HepG2 (cell line): ENCODE results near the gene SLC25A28. TPM values are rescaled to one million over a fixed set of nuclear protein-coding genes. Genes with fewer than 3 reads are reported as not detected.

Experiments used
- ARID4A ChIP-seq: sonication (generic); formaldehyde crosslinking; IDR thresholded peaks from 2 replicates; pipeline ENCODE4 v1.5.0; 2020; ENCODE audit warnings: mild to moderate bottlenecking, missing genetic modification reagents, borderline replicate concordance
- CC2D1A ChIP-seq: sonication (generic); formaldehyde crosslinking; IDR thresholded peaks from 2 replicates; pipeline ENCODE4 v1.8.1; 2023; ENCODE audit warnings: mild to moderate bottlenecking, missing genetic modification reagents
- CHD4 ChIP-seq: fragments of 200-600 bp; sonication (generic); IDR thresholded peaks from 2 replicates; pipeline ENCODE4 v1.7.0; 2017; ENCODE audit warnings: mild to moderate bottlenecking, low read length, borderline replicate concordance
- EHMT2 ChIP-seq: fragments of 200-600 bp; sonication (generic); IDR thresholded peaks from 2 replicates; pipeline ENCODE4 v1.7.0; 2017; ENCODE audit warnings: antibody characterized with exemption, low read depth, low read length, borderline replicate concordance
- KDM3A ChIP-seq: IDR thresholded peaks from 2 replicates; pipeline ENCODE4 v1.6.1; 2018; ENCODE audit warnings: low read depth, missing compliant biosample characterization
- MEF2D ChIP-seq: sonication (generic); formaldehyde crosslinking; IDR thresholded peaks from 2 replicates; pipeline ENCODE4 v1.5.1; 2020; ENCODE audit warnings: mild to moderate bottlenecking, missing genetic modification reagents
- SAP130 ChIP-seq: IDR thresholded peaks from 2 replicates; pipeline ENCODE4 v1.6.1; 2016; ENCODE audit warnings: low read depth
- SIN3B ChIP-seq: fragments of 150-350 bp; IDR thresholded peaks from 2 replicates; pipeline ENCODE4 v1.6.1; 2014; ENCODE audit warnings: low read length
- SRSF1 ChIP-seq: fragments of 200-400 bp; formaldehyde crosslinking; optimal IDR thresholded peaks from 2 replicates; pipeline ENCODE3; 2017; ENCODE audit warnings: mild to moderate bottlenecking, low read depth, low read length, moderate library complexity
- XBP1 ChIP-seq: sonication (generic); formaldehyde crosslinking; IDR thresholded peaks from 2 replicates; pipeline ENCODE4 v1.5.0; 2020; ENCODE audit warnings: missing genetic modification reagents
- ZFP36 ChIP-seq: fragments of 150-350 bp; IDR thresholded peaks from 2 replicates; pipeline ENCODE4 v1.6.1; 2018; ENCODE audit warnings: borderline replicate concordance, low read length, low read depth; ENCODE audit not compliant: partially characterized antibody
- ZFP91 ChIP-seq: sonication (generic); formaldehyde crosslinking; IDR thresholded peaks from 2 replicates; pipeline ENCODE4 v1.9.0; 2022; ENCODE audit warnings: missing genetic modification reagents, mild to moderate bottlenecking, borderline replicate concordance
- ZNF232 ChIP-seq: sonication (generic); formaldehyde crosslinking; IDR thresholded peaks from 2 replicates; pipeline ENCODE4 v1.4.0; 2020; ENCODE audit warnings: missing genetic modification reagents, borderline replicate concordance
- ZNF24 ChIP-seq: fragments of 450-650 bp; IDR thresholded peaks from 2 replicates; pipeline ENCODE4 v1.6.1; 2017; ENCODE audit warnings: antibody characterized with exemption, mild to moderate bottlenecking
- ZNF460 ChIP-seq: sonication (generic); formaldehyde crosslinking; IDR thresholded peaks from 2 replicates; pipeline ENCODE4 v1.5.1; 2020; ENCODE audit warnings: missing genetic modification reagents, mild to moderate bottlenecking, borderline replicate concordance
- ZNF468 ChIP-seq: sonication (generic); formaldehyde crosslinking; IDR thresholded peaks from 2 replicates; pipeline ENCODE4 v1.8.0; 2022; ENCODE audit warnings: mild to moderate bottlenecking, moderate library complexity, missing genetic modification reagents
- ZNF558 ChIP-seq: sonication (generic); formaldehyde crosslinking; IDR thresholded peaks from 2 replicates; pipeline ENCODE4 v1.9.0; 2022; ENCODE audit warnings: mild to moderate bottlenecking, missing genetic modification reagents, borderline replicate concordance
- ZNF609 ChIP-seq: sonication (generic); formaldehyde crosslinking; IDR thresholded peaks from 2 replicates; pipeline ENCODE4 v1.4.0; 2020; ENCODE audit warnings: mild to moderate bottlenecking, missing genetic modification reagents, borderline replicate concordance
- ZNF629 ChIP-seq: sonication (generic); formaldehyde crosslinking; conservative IDR thresholded peaks from 2 replicates; pipeline ENCODE4 v1.5.0; 2020; ENCODE audit warnings: missing genetic modification reagents
- ZNF644 ChIP-seq: IDR thresholded peaks from 2 replicates; pipeline ENCODE4 v1.6.1; 2016; ENCODE audit warnings: low read depth
- polyA plus RNA-seq, 8 experiments: library from polyadenylated mRNA; depleted of rRNA in 3 of 8; stranded (reverse) in 7 of 8; unstranded in 1 of 8; fragments of >200 nt; fragmentation: Illumina TruSeq in 4 of 8; extraction: Trizol in 4 of 8; gene quantifications; 2 replicates each; pipeline versions ENCODE4 v1.2.1 to v1.2.3, GENCODE V29; 2011 to 2016; ENCODE audit warnings: low read depth in 4 of 8, missing spikeins in 1 of 8, mixed read lengths in 1 of 8; ENCODE audit not compliant: insufficient read depth in 1 of 8
- total RNA-seq, 5 experiments: library from RNA; depleted of rRNA; stranded (reverse); fragments of >200 nt; fragmentation: Illumina TruSeq; extraction: Trizol; gene quantifications; 2 replicates each; pipeline ENCODE4 v1.2.3, GENCODE V29; 2016; ENCODE audit warnings: low read depth in 1 of 5

Gene SLC25A28
- total and polyA plus RNA-seq, 2 of the 13 experiments (the other 11 are each of a cell fraction or from before 2014, with no cell fraction given) = 15.2 to 41.0 TPM

GRCh38 chr10:99647601-99648151 lies 27.4 kb upstream of the SLC25A28 start (continued):
- TF ChIP-seq ZNF629 (CRISPR knock-in tag) (no peak), KDM3A (no peak), ARID4A (no peak), CHD4 (no peak), ZNF558 (CRISPR knock-in tag) (no peak), ZFP91 (CRISPR knock-in tag) (no peak), ZNF468 (CRISPR knock-in tag) (no peak), MEF2D (CRISPR knock-in tag) (peak; percentile 88), SRSF1 (no peak), SAP130 (0 out of 2 replicates have a peak, but pooled peaks have one; percentile 28), ZNF24 (no peak), ZNF644 (CRISPR knock-in tag) (peak; percentile 69; the same call in 1 of the 2 replicates), ZNF609 (CRISPR knock-in tag) (no peak), EHMT2 (0 out of 2 replicates have a peak, but pooled peaks have one; percentile 81), ZNF232 (CRISPR knock-in tag) (no peak), CC2D1A (CRISPR knock-in tag) (no peak), SIN3B (no peak), XBP1 (no peak), ZFP36 (no peak), ZNF460 (peak; percentile 86)
